Mesothelial cell of epicardium (in vitro differentiated cells): ENCODE results near the gene THSD4. TPM values are rescaled to one million over a fixed set of nuclear protein-coding genes. Genes with fewer than 3 reads are reported as not detected.
"Not testable (repeated sequence)": the region's sequence is repeated elsewhere in the genome, so short reads cannot be mapped to it uniquely, and the experiment has no call there.

ENCODE experiments used
- DNase-seq, 2 experiments: peaks; one replicate each; pipeline ENCODE4 v3.0.0; 2021; ENCODE audit warnings: low spot score in 2 of 2; ENCODE audit not compliant: unreplicated experiment in 2 of 2
- H3K27ac Mint-ChIP-seq: 2 replicates; pipeline ENCODE4 v1.8.0; 2021; ENCODE audit warnings: mixed read lengths
- H3K27me3 Mint-ChIP-seq: 2 replicates; pipeline ENCODE4 v1.8.0; 2021; ENCODE audit warnings: low read depth, mixed read lengths
- H3K36me3 Mint-ChIP-seq: 2 replicates; pipeline ENCODE4 v1.8.0; 2021; ENCODE audit warnings: mixed read lengths
- H3K4me1 Mint-ChIP-seq: 2 replicates; pipeline ENCODE4 v1.8.0; 2021; ENCODE audit warnings: mixed read lengths
- H3K4me3 Mint-ChIP-seq: 2 replicates; pipeline ENCODE4 v1.8.0; 2021; ENCODE audit warnings: mild to moderate bottlenecking, moderate library complexity, mixed read lengths
- H3K9me3 Mint-ChIP-seq: 2 replicates; pipeline ENCODE4 v1.8.0; 2021; ENCODE audit warnings: mixed read lengths
- CTCF ChIP-seq: fragments of 200-600 bp; sonication (generic); IDR thresholded peaks from one replicate; pipeline ENCODE4 v1.5.0; 2021; ENCODE audit warnings: antibody characterized with exemption; ENCODE audit not compliant: unreplicated experiment
- total RNA-seq: library from RNA; stranded (reverse); gene quantifications from 3 replicates; pipeline ENCODE4 v1.2.1, GENCODE V29; 2021

THSD4 gene
- total RNA-seq, 1 donor from 2014 or later, result 93.9 TPM

GRCh38 chr15:71314956-71315537, 199.8 kb downstream of the THSD4 start:
- no peak overlapping the region for H3K27ac Mint-ChIP-seq

GRCh38 chr15:71316911-71317310, 201.6 kb downstream of the THSD4 start:
- H3K4me1 Mint-ChIP-seq, result peaks cover 4% of the 10 kb centered on the region
- peaks cover 22% of the 10 kb centered on the region for H3K36me3 Mint-ChIP-seq
- no peak for TF ChIP-seq CTCF
- no peaks in the 10 kb centered on the region for H3K27me3 Mint-ChIP-seq
- DNase-seq, result no peak
- peaks cover 19% of the 10 kb centered on the region for H3K9me3 Mint-ChIP-seq
- H3K27ac Mint-ChIP-seq, result no peak overlapping the region
- no peak overlapping the region for H3K4me3 Mint-ChIP-seq

More at GRCh38 chr15:71314956-71315537, 199.8 kb downstream of the THSD4 start:
- Mint-ChIP-seq H3K4me1 (no peaks in the 10 kb centered on the region), H3K4me3 (no peak overlapping the region), H3K36me3 (peaks cover 22% of the 10 kb centered on the region), H3K27me3 (no peaks in the 10 kb centered on the region), H3K9me3 (peaks cover 22% of the 10 kb centered on the region)
- no peak for TF ChIP-seq CTCF
- no peak for DNase-seq

GRCh38 chr15:71319424-71319823, 204.2 kb downstream of the THSD4 start:
- peaks cover 13% of the 10 kb centered on the region for H3K9me3 Mint-ChIP-seq
- peaks cover 18% of the 10 kb centered on the region for H3K36me3 Mint-ChIP-seq
- not testable (repeated sequence) for H3K4me3 Mint-ChIP-seq, DNase-seq, H3K27me3 Mint-ChIP-seq, H3K27ac Mint-ChIP-seq
- H3K4me1 Mint-ChIP-seq, result peaks cover 13% of the 10 kb centered on the region

- Mint-ChIP-seq H3K27ac (no peak overlapping the region), H3K36me3 (peaks cover 18% of the 10 kb centered on the region), H3K4me3 (no peak overlapping the region), H3K9me3 (peaks cover 13% of the 10 kb centered on the region), H3K27me3 (no peaks in the 10 kb centered on the region), H3K4me1 (peaks cover 13% of the 10 kb centered on the region)
- TF ChIP-seq CTCF, result no peak
- DNase-seq, result no peak
These were observed 204.7 kb downstream of the THSD4 start for GRCh38 chr15:71319935-71320334.

- no peak for DNase-seq
- peaks cover 6% of the 10 kb centered on the region for H3K36me3 Mint-ChIP-seq
- H3K4me3 Mint-ChIP-seq, result no peak overlapping the region
- peaks cover 13% of the 10 kb centered on the region for H3K4me1 Mint-ChIP-seq
- no peaks in the 10 kb centered on the region for H3K27me3 Mint-ChIP-seq
- peaks cover 5% of the 10 kb centered on the region for H3K9me3 Mint-ChIP-seq
- H3K27ac Mint-ChIP-seq, result no peak overlapping the region
- TF ChIP-seq CTCF, result no peak
These were observed 207.8 kb downstream of the THSD4 start for GRCh38 chr15:71323082-71323481.

GRCh38 chr15:71323584-71323983, 208.3 kb downstream of the THSD4 start:
- H3K4me3 Mint-ChIP-seq, result no peak overlapping the region
- H3K4me1 Mint-ChIP-seq, result peaks cover 13% of the 10 kb centered on the region
- no peak for DNase-seq
- no peaks in the 10 kb centered on the region for H3K27me3 Mint-ChIP-seq
- TF ChIP-seq CTCF, result no peak
- peak overlapping the region; percentile 26 for H3K27ac Mint-ChIP-seq
- peaks cover 5% of the 10 kb centered on the region for H3K9me3 Mint-ChIP-seq
- H3K36me3 Mint-ChIP-seq, result peaks cover 4% of the 10 kb centered on the region
